GM12864 (cell line): ENCODE results near the gene KRTAP12-2.
"Not testable (repeated sequence)": the region's sequence is repeated elsewhere in the genome, so short reads cannot be mapped to it uniquely, and the experiment has no call there.

ENCODE experiments used
- DNase-seq: peaks from one replicate; pipeline ENCODE4 v3.0.0-alpha.2; 2011; ENCODE audit warnings: low read depth
- H3K4me3 ChIP-seq: 2 replicates; pipeline ENCODE4 v1.5.1; 2011; ENCODE audit warnings: mild to moderate bottlenecking, low read depth, low read length, control low read depth
- CTCF ChIP-seq: IDR thresholded peaks from 2 replicates; pipeline ENCODE4 v1.5.1; 2011; ENCODE audit warnings: low read depth, mild to moderate bottlenecking, moderate library complexity, low read length, control low read depth, inconsistent platforms; ENCODE audit errors: missing control alignments

KRTAP12-2 gene

GRCh38 chr21:44681152-44681551 lies 14.4 kb upstream of the KRTAP12-2 start:
- no peak overlapping the region for H3K4me3 ChIP-seq
- DNase-seq: no peak
- TF ChIP-seq CTCF: no peak

- no peak for DNase-seq
- H3K4me3 ChIP-seq: no peak overlapping the region
- TF ChIP-seq CTCF: no peak
These were observed 11.2 kb upstream of the KRTAP12-2 start for GRCh38 chr21:44677881-44678280.

- no peak for TF ChIP-seq CTCF
- H3K4me3 ChIP-seq: no peak overlapping the region
- DNase-seq: no peak
These were observed 5.2 kb upstream of the KRTAP12-2 start for GRCh38 chr21:44671911-44672310.

- DNase-seq: no peak
- TF ChIP-seq CTCF: no peak
- no peak overlapping the region for H3K4me3 ChIP-seq
These were observed 4.1 kb upstream of the KRTAP12-2 start for GRCh38 chr21:44670642-44671432.

- no peak for TF ChIP-seq CTCF
- DNase-seq: no peak
- H3K4me3 ChIP-seq: no peak overlapping the region
These were observed 885 bp upstream of the KRTAP12-2 start for GRCh38 chr21:44667612-44668011.

- TF ChIP-seq CTCF: no peak
- H3K4me3 ChIP-seq: no peak overlapping the region
These were observed 2.0 kb downstream of the KRTAP12-2 start for GRCh38 chr21:44664691-44665090.

GRCh38 chr21:44661567-44661966 lies 5.2 kb downstream of the KRTAP12-2 start:
- H3K4me3 ChIP-seq, DNase-seq: not testable (repeated sequence)

More at GRCh38 chr21:44664691-44665090, 2.0 kb downstream of the KRTAP12-2 start:
- DNase-seq: no peak
